Ishikawa (cell line): ENCODE data around the gene PLK4.

Source experiments
- CEBPB ChIP-seq: IDR thresholded peaks from 2 replicates; pipeline ENCODE4 v1.6.1; 2012
- CREB1 ChIP-seq: IDR thresholded peaks from 2 replicates; pipeline ENCODE4 v1.6.1; 2012; ENCODE audit warnings: low read depth
- EGR1 ChIP-seq: IDR thresholded peaks from 2 replicates; pipeline ENCODE4 v1.6.1; 2012
- EP300 ChIP-seq: IDR thresholded peaks from 2 replicates; pipeline ENCODE4 v1.6.1; 2012; ENCODE audit warnings: borderline replicate concordance
- FOXM1 ChIP-seq: IDR thresholded peaks from 2 replicates; pipeline ENCODE4 v1.6.1; 2012; ENCODE audit warnings: low read depth, borderline replicate concordance
- NFIC ChIP-seq: IDR thresholded peaks from 2 replicates; pipeline ENCODE4 v1.6.1; 2012
- RAD21 ChIP-seq: IDR thresholded peaks from 2 replicates; pipeline ENCODE4 v1.6.1; 2012; ENCODE audit warnings: low read depth
- REST ChIP-seq: IDR thresholded peaks from 2 replicates; pipeline ENCODE4 v1.6.1; 2012; ENCODE audit warnings: low read depth, mild to moderate bottlenecking
- TAF1 ChIP-seq: IDR thresholded peaks from 2 replicates; pipeline ENCODE4 v1.6.1; 2012; ENCODE audit warnings: low read depth, mild to moderate bottlenecking
- TCF12 ChIP-seq: IDR thresholded peaks from 2 replicates; pipeline ENCODE4 v1.6.1; 2012; ENCODE audit warnings: low read depth
- TEAD4 ChIP-seq: IDR thresholded peaks from 2 replicates; pipeline ENCODE4 v1.6.1; 2012
- TF ChIP-seq, protein P1 (sequence below): IDR thresholded peaks from 2 replicates; pipeline ENCODE4 v1.6.1; 2012

DNA sequence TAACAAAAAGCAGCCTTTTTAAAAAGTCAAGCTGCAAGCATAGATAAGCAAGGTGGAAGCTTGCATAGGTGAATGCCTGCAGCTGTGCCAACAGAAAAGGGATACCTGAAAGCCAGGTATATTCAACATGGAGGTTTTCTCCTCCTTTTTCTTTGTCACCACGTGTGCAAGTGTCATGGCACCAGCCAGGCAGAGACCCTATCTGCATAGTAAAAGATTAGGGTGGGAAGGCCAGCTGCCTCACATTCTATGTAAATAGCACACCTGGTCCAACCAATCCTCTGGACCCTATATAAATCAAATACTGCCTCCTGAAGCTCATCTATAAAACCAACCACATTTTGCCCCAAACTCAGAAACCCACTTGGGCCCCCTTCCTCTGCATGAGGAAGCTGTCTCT is 28.0 kb upstream of the PLK4 start:
- TF ChIP-seq NFIC (no peak), RAD21 (no peak), FOXM1 (no peak), CREB1 (no peak), REST (no peak), TAF1 (no peak), EGR1 (no peak), EP300 (no peak), CEBPB (no peak), TEAD4 (no peak), TCF12 (no peak)
- TF ChIP-seq, protein P1, sequence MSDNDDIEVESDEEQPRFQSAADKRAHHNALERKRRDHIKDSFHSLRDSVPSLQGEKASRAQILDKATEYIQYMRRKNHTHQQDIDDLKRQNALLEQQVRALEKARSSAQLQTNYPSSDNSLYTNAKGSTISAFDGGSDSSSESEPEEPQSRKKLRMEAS: no peak
